ENCODE measurements around the gene PCDH9.

PCDH9 gene

DNA sequence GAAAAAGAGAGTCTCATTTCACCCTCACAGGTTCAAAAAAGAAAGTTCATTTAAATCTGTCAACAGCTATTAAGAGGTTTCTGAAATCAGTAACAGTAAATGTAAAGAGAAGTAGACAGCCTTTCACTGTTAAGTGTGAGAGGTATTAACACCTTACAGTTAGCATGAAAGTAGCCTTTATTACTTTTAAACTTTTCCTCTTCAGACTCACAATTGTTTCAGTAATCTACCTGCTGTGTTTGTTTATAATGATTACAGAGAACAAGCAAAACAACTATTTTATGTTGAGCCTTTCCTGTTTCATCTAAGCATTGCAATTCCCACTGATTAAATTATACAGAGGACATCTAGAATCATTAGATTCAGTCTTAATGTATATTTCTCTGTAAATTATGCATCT is 159.8 kb downstream of the PCDH9 start:
- no peak overlapping the region for H3K9ac ChIP-seq (ENCODE audit: low read depth, low read length)
- no peaks in the 10 kb centered on the region for H3K9me3 ChIP-seq (ENCODE audit: control insufficient read depth, insufficient read depth, low read length)
- no peaks in the 10 kb centered on the region for H3K27me3 ChIP-seq (ENCODE audit: control insufficient read depth, insufficient read depth, low read length)
- peaks cover 9% of the 10 kb centered on the region for H3K4me1 ChIP-seq (ENCODE audit: control insufficient read depth, insufficient read depth, low read length)
- H3K4me3 ChIP-seq (ENCODE audit: low read depth, low read length): no peak overlapping the region
- H3K36me3 ChIP-seq (ENCODE audit: control insufficient read depth, insufficient read depth, low read length): no peaks in the 10 kb centered on the region

DNA sequence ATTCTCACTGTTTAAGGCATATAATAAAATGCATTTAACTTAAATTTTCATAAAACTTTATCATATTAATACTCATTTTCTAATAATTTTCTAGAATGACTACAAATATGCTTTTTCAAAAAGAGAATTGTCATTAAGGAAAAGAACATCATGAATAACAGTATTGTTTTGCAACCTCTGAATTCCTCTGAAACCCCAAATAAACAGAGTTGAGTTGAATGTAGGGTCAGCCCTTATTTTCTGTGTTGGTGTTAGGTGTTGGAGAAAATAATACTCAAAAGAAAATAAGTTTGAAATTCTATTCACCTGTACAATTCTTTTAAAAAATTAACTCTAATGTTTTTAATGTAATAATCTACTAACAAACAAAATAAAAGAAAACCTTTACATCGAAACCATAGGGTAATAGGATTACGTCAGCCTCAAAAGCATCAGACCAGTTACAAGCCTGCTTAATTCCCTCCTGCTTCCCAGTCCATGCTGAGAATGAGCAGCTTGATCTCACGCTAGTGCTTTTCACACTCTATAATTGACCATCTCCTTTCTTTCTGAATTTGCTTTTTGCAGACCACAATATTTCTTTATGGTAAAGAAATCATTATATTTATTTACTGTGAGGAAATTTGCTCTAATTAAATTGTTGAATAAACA is 160.9 kb downstream of the PCDH9 start:
- H3K27me3 ChIP-seq (ENCODE audit: control insufficient read depth, insufficient read depth, low read length): no peaks in the 10 kb centered on the region
- H3K9me3 ChIP-seq (ENCODE audit: control insufficient read depth, insufficient read depth, low read length): no peaks in the 10 kb centered on the region
- no peaks in the 10 kb centered on the region for H3K36me3 ChIP-seq (ENCODE audit: control insufficient read depth, insufficient read depth, low read length)
- H3K9ac ChIP-seq (ENCODE audit: low read depth, low read length): no peak overlapping the region
- peaks cover 9% of the 10 kb centered on the region for H3K4me1 ChIP-seq (ENCODE audit: control insufficient read depth, insufficient read depth, low read length)
- H3K4me3 ChIP-seq (ENCODE audit: low read depth, low read length): no peak overlapping the region

DNA sequence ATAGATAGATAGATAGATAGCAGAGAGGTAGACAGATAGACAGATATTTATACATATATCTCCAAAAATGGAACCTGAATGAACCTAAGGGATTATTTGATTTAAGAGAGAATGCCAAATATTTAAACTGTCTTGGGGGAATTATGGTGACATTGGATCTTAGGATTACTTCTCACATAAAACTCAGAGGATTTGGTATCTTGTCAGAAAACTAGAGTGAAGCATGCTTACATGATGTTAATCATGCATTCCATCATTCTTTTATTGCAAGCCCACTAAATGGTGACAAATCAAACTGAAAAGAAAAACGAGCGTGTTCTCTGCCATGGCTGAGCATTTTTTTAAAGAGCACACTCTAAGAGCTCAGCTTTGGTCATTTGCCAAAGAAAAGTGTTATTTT is 165.2 kb downstream of the PCDH9 start:
- Histone ChIP-seq H3K9me3 (ENCODE audit: control insufficient read depth, insufficient read depth, low read length) (no peaks in the 10 kb centered on the region), H3K9ac (ENCODE audit: low read depth, low read length) (no peak overlapping the region), H3K4me3 (ENCODE audit: low read depth, low read length) (no peak overlapping the region), H3K36me3 (ENCODE audit: control insufficient read depth, insufficient read depth, low read length) (no peaks in the 10 kb centered on the region), H3K4me1 (ENCODE audit: control insufficient read depth, insufficient read depth, low read length) (peaks cover 2% of the 10 kb centered on the region), H3K27me3 (ENCODE audit: control insufficient read depth, insufficient read depth, low read length) (no peaks in the 10 kb centered on the region)

DNA sequence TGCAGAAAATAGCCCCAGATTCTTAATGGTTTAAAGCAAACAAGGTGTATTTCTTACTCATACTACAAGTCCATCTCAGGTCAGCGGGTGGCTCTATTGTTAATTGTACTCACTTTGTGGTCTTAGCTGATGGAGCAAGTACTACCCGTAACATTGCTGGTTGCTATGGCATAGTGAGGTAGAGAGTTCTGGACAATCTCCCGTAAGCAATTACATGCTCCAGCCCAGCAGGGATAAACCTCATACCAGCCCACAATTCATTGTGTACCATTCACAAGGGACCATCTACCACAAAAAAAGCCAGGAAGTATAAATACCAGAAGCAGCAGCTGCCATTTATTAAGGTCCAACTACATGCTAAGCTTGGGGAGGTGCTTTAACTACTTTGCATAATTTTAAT is 167.1 kb downstream of the PCDH9 start:
- Histone ChIP-seq H3K4me3 (ENCODE audit: low read depth, low read length) (no peak overlapping the region), H3K9ac (ENCODE audit: low read depth, low read length) (no peak overlapping the region), H3K36me3 (ENCODE audit: control insufficient read depth, insufficient read depth, low read length) (no peaks in the 10 kb centered on the region), H3K9me3 (ENCODE audit: control insufficient read depth, insufficient read depth, low read length) (no peaks in the 10 kb centered on the region), H3K4me1 (ENCODE audit: control insufficient read depth, insufficient read depth, low read length) (no peaks in the 10 kb centered on the region), H3K27me3 (ENCODE audit: control insufficient read depth, insufficient read depth, low read length) (no peaks in the 10 kb centered on the region)

DNA sequence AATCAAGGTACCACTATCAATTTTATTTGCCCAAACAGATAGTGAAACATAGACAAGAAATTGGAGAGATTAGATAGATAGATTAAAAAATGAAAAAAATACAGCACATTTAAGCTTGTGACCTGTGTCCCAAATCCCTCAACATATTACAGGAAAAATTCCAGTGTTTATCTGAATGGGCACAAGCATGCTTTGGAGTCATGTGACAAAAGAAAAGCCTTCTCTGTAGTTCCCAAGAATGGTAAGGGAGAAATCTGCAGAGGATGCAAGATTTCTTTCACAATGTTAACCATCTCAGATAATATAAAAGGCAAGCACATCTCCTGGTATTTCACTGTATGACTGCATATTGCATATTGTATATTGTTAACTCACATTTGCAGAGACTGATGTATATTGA is 168.0 kb downstream of the PCDH9 start:
- no peak overlapping the region for H3K4me3 ChIP-seq (ENCODE audit: low read depth, low read length)
- H3K36me3 ChIP-seq (ENCODE audit: control insufficient read depth, insufficient read depth, low read length): no peaks in the 10 kb centered on the region
- no peaks in the 10 kb centered on the region for H3K9me3 ChIP-seq (ENCODE audit: control insufficient read depth, insufficient read depth, low read length)
- no peaks in the 10 kb centered on the region for H3K27me3 ChIP-seq (ENCODE audit: control insufficient read depth, insufficient read depth, low read length)
- H3K9ac ChIP-seq (ENCODE audit: low read depth, low read length): no peak overlapping the region
- H3K4me1 ChIP-seq (ENCODE audit: control insufficient read depth, insufficient read depth, low read length): no peaks in the 10 kb centered on the region

DNA sequence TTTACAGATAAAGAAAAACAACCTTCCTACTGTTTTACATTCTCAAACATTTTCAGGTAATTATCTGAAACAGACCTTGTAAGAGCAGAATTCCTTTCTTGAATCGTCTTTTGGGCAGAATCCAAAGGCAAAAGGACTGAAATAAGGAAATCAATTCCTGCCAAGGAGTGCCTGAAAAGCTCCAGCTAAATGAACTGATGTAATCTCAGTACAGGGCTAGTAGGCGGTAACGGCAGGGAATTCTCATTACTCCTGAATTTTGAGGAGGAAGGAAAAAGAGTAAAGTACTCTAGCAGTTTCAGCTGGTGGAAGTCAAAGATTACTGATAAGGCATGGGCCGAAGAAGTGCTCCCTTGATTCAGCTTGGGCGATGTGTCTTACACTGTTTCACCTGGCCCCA is 168.4 kb downstream of the PCDH9 start:
- Histone ChIP-seq H3K27me3 (ENCODE audit: control insufficient read depth, insufficient read depth, low read length) (no peaks in the 10 kb centered on the region), H3K4me1 (ENCODE audit: control insufficient read depth, insufficient read depth, low read length) (no peaks in the 10 kb centered on the region), H3K9me3 (ENCODE audit: control insufficient read depth, insufficient read depth, low read length) (no peaks in the 10 kb centered on the region), H3K9ac (ENCODE audit: low read depth, low read length) (no peak overlapping the region), H3K36me3 (ENCODE audit: control insufficient read depth, insufficient read depth, low read length) (no peaks in the 10 kb centered on the region), H3K4me3 (ENCODE audit: low read depth, low read length) (no peak overlapping the region)

DNA sequence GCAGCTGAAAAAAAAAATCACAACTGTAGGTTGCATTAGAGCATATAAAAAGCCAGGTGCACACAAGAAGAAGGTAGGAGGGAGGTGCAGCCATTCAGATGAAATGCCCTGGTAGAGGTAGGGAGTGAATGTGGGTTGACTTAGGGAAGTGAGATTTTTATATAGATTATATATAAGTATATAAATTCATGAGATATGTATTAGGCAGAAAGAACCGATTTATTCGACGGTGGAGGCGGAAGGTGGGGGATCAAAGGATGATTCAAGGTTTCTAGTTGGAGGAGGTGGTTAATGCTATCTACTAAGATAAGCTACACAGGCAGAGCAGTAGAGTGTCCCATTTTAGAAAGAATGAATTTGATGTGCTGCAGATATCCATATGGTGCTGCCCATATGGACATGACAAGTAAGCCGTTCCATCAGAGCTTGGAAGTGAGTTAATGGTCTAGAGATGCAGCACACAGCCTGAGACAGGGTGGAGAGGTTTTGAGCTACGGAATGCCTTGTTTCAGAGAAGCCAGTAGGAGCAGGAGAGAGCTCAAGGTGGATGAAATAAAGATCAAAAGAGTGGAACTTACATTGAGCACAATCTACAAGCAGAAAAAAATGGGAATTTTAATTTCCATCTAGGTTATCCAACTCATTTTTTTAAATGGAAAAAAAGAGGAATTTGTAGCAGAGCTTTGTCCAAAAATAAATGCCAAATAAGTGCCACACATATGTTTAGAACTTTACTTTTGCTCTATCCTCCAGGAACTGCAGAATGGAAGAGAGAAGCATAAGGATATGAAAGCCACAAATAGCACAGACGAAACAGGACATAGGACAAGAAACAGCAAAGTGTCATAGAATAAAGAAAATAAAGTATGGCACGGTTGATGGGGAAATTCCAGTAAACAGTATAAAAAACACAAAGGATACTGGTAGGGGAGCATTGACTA is 177.3 kb downstream of the PCDH9 start:
- no peak overlapping the region for H3K4me3 ChIP-seq (ENCODE audit: low read depth, low read length)
- no peaks in the 10 kb centered on the region for H3K27me3 ChIP-seq (ENCODE audit: control insufficient read depth, insufficient read depth, low read length)
- no peaks in the 10 kb centered on the region for H3K9me3 ChIP-seq (ENCODE audit: control insufficient read depth, insufficient read depth, low read length)
- no peaks in the 10 kb centered on the region for H3K36me3 ChIP-seq (ENCODE audit: control insufficient read depth, insufficient read depth, low read length)
- H3K9ac ChIP-seq (ENCODE audit: low read depth, low read length): no peak overlapping the region
- H3K4me1 ChIP-seq (ENCODE audit: control insufficient read depth, insufficient read depth, low read length): no peaks in the 10 kb centered on the region

DNA sequence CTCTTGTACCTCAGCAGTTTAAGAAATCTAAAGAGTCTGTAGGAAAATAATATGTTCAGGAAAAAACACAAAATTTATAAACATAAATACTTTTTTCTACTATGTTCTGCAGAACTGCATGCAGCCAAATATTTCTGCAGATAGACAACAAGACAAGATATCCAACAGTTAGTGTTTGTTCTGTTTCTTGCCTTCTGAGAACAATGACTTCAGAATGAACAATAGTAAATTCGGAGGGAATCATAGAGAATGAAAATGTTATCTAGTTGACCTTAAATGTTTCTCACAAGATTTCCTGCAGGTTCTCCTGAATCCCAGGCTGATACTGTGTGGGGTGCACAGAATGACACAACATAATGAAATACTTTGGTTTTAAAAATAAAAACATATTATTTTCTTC is 180.4 kb downstream of the PCDH9 start:
- Histone ChIP-seq H3K9me3 (ENCODE audit: control insufficient read depth, insufficient read depth, low read length) (no peaks in the 10 kb centered on the region), H3K4me1 (ENCODE audit: control insufficient read depth, insufficient read depth, low read length) (no peaks in the 10 kb centered on the region)

DNA sequence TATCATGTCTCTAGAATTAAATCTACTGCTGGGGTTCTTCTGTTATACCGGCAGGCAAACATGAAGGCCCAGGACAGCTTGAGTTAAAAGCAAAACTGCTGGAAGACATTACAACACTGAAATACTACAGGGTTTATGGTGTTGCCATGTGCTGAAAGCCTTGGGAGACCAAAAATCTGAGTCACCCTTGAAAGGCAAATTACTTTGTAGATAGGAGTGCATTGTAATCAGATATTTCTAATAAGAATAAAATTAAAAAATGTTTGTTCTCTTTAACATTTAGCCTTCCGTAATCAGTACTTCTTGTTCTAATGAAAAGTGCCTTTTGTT is 181.3 kb downstream of the PCDH9 start:
- no peak overlapping the region for H3K4me3 ChIP-seq (ENCODE audit: low read depth, low read length)
- no peaks in the 10 kb centered on the region for H3K27me3 ChIP-seq (ENCODE audit: control insufficient read depth, insufficient read depth, low read length)
- no peak overlapping the region for H3K9ac ChIP-seq (ENCODE audit: low read depth, low read length)
- H3K4me1 ChIP-seq (ENCODE audit: control insufficient read depth, insufficient read depth, low read length): no peaks in the 10 kb centered on the region
- no peaks in the 10 kb centered on the region for H3K36me3 ChIP-seq (ENCODE audit: control insufficient read depth, insufficient read depth, low read length)
- no peaks in the 10 kb centered on the region for H3K9me3 ChIP-seq (ENCODE audit: control insufficient read depth, insufficient read depth, low read length)

More for the DNA sequence above, 180.4 kb downstream of the PCDH9 start:
- Histone ChIP-seq H3K9ac (ENCODE audit: low read depth, low read length) (no peak overlapping the region), H3K36me3 (ENCODE audit: control insufficient read depth, insufficient read depth, low read length) (no peaks in the 10 kb centered on the region), H3K4me3 (ENCODE audit: low read depth, low read length) (no peak overlapping the region), H3K27me3 (ENCODE audit: control insufficient read depth, insufficient read depth, low read length) (no peaks in the 10 kb centered on the region)

DNA sequence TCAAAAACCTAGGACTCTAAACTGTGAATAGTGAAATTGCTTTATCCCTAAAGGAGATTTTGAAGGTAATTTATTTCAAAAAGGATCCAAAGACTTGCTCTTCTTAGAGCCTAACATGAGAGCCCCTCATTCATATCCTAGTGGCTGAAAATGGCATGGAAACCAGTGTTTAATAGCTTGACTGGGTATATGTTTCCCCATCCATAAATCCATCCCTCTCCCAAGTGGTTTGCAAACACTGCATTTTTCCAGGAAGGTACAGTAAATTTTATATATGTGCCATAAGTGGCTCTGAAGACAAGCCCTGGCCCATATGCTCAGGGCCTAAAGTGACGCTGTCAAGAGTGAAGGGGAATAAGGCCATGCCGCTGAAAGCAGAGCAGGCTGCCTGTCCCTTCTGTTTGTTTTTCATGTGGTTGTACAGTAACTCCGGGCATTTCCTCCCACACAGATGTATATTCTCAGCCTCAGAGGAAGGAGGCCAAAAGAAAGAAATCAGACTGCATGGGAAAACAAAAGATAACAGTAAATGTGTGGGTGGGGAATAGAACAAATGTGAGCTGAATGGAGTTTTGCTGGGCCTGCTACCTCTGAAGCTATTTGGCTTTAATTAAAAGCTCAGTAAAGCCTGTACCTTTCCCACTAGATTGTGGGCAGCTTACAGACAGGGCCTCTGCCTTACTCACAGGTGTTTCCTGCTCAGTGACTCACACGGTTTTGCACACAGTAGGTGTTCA is 181.9 kb downstream of the PCDH9 start:
- H3K9ac ChIP-seq (ENCODE audit: low read depth, low read length): no peak overlapping the region
- H3K27me3 ChIP-seq (ENCODE audit: control insufficient read depth, insufficient read depth, low read length): no peaks in the 10 kb centered on the region
- H3K9me3 ChIP-seq (ENCODE audit: control insufficient read depth, insufficient read depth, low read length): no peaks in the 10 kb centered on the region
- no peak overlapping the region for H3K4me3 ChIP-seq (ENCODE audit: low read depth, low read length)
- H3K36me3 ChIP-seq (ENCODE audit: control insufficient read depth, insufficient read depth, low read length): no peaks in the 10 kb centered on the region
- no peaks in the 10 kb centered on the region for H3K4me1 ChIP-seq (ENCODE audit: control insufficient read depth, insufficient read depth, low read length)

DNA sequence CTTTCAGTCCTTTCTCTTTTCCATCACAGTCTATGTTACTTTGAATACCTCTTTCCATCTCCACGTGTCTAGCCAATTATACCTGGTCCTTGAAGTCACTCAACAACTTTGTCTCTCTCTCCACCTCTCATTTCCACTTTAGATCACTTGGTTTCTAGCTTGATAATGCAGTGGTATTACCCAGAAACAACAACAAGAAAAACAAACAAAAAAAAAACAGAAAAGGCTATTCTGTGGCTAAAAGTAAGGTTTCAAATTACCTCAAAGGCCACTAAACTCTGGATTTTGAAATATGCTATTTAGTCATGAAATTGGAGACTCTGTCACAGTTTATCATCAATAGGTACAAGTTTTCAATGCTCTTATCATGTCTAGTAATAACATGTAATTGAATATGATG is 184.8 kb downstream of the PCDH9 start:
- H3K27me3 ChIP-seq (ENCODE audit: control insufficient read depth, insufficient read depth, low read length): no peaks in the 10 kb centered on the region
- no peaks in the 10 kb centered on the region for H3K9me3 ChIP-seq (ENCODE audit: control insufficient read depth, insufficient read depth, low read length)
- H3K4me3 ChIP-seq (ENCODE audit: low read depth, low read length): no peak overlapping the region
- H3K36me3 ChIP-seq (ENCODE audit: control insufficient read depth, insufficient read depth, low read length): no peaks in the 10 kb centered on the region
- no peaks in the 10 kb centered on the region for H3K4me1 ChIP-seq (ENCODE audit: control insufficient read depth, insufficient read depth, low read length)
- H3K9ac ChIP-seq (ENCODE audit: low read depth, low read length): no peak overlapping the region
